Transverse colon (tissue), 4 donors: ENCODE data around the gene DYNC1H1. TPM values are rescaled to one million over a fixed set of nuclear protein-coding genes. Genes with fewer than 3 reads are reported as not detected.

Experiments
- DNase-seq: peaks from one replicate; pipeline ENCODE4 v3.0.0-alpha.2; 2019
- H3K27ac ChIP-seq, 4 donors: fragments of 200-600 bp; sonication (generic); 2 replicates each; pipeline ENCODE4 v1.5.1; 2016 to 2018; ENCODE audit warnings: inconsistent platforms in 4 of 4
- H3K27me3 ChIP-seq: fragments of 200-600 bp; sonication (generic); 2 replicates; pipeline ENCODE4 v1.5.1; 2017; ENCODE audit warnings: inconsistent platforms
- H3K36me3 ChIP-seq, 4 donors: fragments of 200-600 bp; sonication (generic); 2 replicates each; pipeline ENCODE4 v1.5.1; 2017 to 2019; ENCODE audit warnings: inconsistent platforms in 4 of 4
- H3K4me1 ChIP-seq, 4 donors: fragments of 200-600 bp; sonication (generic); 2 replicates each; pipeline ENCODE4 v1.5.1; 2017 to 2020; ENCODE audit warnings: inconsistent platforms in 4 of 4
- H3K4me3 ChIP-seq, 4 donors: fragments of 200-600 bp; sonication (generic); 1 replicate in 1 of 4; 2 replicates in 3 of 4; pipeline versions ENCODE4 v1.5.1 to v1.6.1; 2017 to 2019; ENCODE audit warnings: inconsistent platforms in 4 of 4
- H3K9me3 ChIP-seq, 2 donors: fragments of 200-600 bp; sonication (generic); 2 replicates each; pipeline ENCODE4 v1.5.1; 2017 to 2019; ENCODE audit warnings: inconsistent platforms in 2 of 2
- CTCF ChIP-seq, 5 experiments: fragments of 200-600 bp in 3 of 5; fragments of 450-650 bp in 2 of 5; sonication (generic) in 3 of 5; IDR thresholded peaks; 1 replicate in 2 of 5; 2 replicates in 3 of 5; pipeline ENCODE4 v1.5.1; 2016 to 2017; ENCODE audit warnings: antibody characterized with exemption in 5 of 5, inconsistent platforms in 3 of 5, mild to moderate bottlenecking in 2 of 5, moderate library complexity in 1 of 5
- EP300 ChIP-seq: sonication (generic); formaldehyde crosslinking; IDR thresholded peaks from one replicate; pipeline ENCODE4 v1.6.1; 2017; ENCODE audit warnings: antibody characterized with exemption, low read depth
- POLR2A ChIP-seq: fragments of 450-650 bp; IDR thresholded peaks from one replicate; pipeline ENCODE4 v1.6.1; 2016; ENCODE audit warnings: antibody characterized with exemption, mild to moderate bottlenecking, moderate library complexity
- POLR2AphosphoS5 ChIP-seq, 3 donors: sonication (generic); formaldehyde crosslinking; IDR thresholded peaks; one replicate each; pipeline ENCODE4 v1.6.1; 2016; ENCODE audit warnings: antibody characterized with exemption in 3 of 3
- WGBS, 2 donors: methylation state at CpG; one replicate each; pipeline ENCODE4 v1.1.5; 2018; ENCODE audit warnings: low coverage in 1 of 2; 5-methylcytosine and 5-hydroxymethylcytosine counted together
- in situ Hi-C, 4 donors: fragments of 200-750 bp; cut with MboI; loops; one replicate each; pipeline versions ENCODE4 v1.15.0 to v1.15.1; 2017; ENCODE audit warnings: low sequenced_read_pairs in 3 of 4, low pct_ligation_motif_present in 1 of 4, low pct_unique_long_range_greater_than_20kb in 1 of 4
- intact Hi-C: fragments of 100-400 bp; cut with DNase I; formaldehyde crosslinking; loops from one replicate; pipeline ENCODE4 v1.15.1; 2023; ENCODE audit warnings: low total_unique reads
- total RNA-seq, 4 donors: library from RNA; depleted of rRNA; stranded (reverse); fragments of >200 nt; gene quantifications; one replicate each; pipeline ENCODE4 v1.1.0, GENCODE V29; 2016

Gene DYNC1H1
- total RNA-seq, 4 donors from 2014 or later: 471 to 647 (median 482) TPM

GRCh38 chr14:102066041-102066451, 101.7 kb downstream of the DYNC1H1 start:
- intact Hi-C loops (no loop called here), in situ Hi-C loops (loop anchor here in 1 of 4 donors (25.0 kb wide), 1 partner anchor 246 kb away; the partner anchor contains the start of genes MOK and ZNF839)
- 80 to 82% methylated on average over 1 to 12 of the region's 12 CpGs for WGBS, 2 donors
- Histone ChIP-seq H3K27ac (no peak overlapping the region), H3K4me1 (peaks cover 4 to 19% (median 8%) of the 10 kb centered on the region in 4 donors), H3K27me3 (no peaks in the 10 kb centered on the region), H3K36me3 (no peaks in the 10 kb centered on the region), H3K9me3 (no peaks in the 10 kb centered on the region), H3K4me3 (no peak overlapping the region)
- no peak for DNase-seq
- TF ChIP-seq CTCF (IDR thresholded peaks at IDR 0.05): no peak
- no peak for TF ChIP-seq POLR2AphosphoS5 (IDR thresholded peaks at IDR 0.05)
- no peak for TF ChIP-seq EP300
- TF ChIP-seq POLR2A: no peak

GRCh38 chr14:102071283-102071998, 107.1 kb downstream of the DYNC1H1 start:
- no peak for DNase-seq
- in situ Hi-C loops (loop anchor here in 1 of 4 donors (25.0 kb wide), 1 partner anchor 241 kb away; the partner anchor contains the start of genes MOK and ZNF839), intact Hi-C loops (loop anchor here (5.0 kb wide), 1 partner anchor 1841 kb away; no protein-coding TSS in a partner anchor)
- Histone ChIP-seq H3K4me3 (no peak overlapping the region), H3K4me1 (no peaks in the 10 kb centered on the region), H3K36me3 (no peaks in the 10 kb centered on the region), H3K27ac (no peak overlapping the region), H3K9me3 (no peaks in the 10 kb centered on the region), H3K27me3 (no peaks in the 10 kb centered on the region)
- TF ChIP-seq EP300 (no peak), POLR2AphosphoS5 (IDR thresholded peaks at IDR 0.05) (no peak), POLR2A (no peak)
- 58 to 75% methylated on average over 6 to 10 of the region's 10 CpGs for WGBS, 2 donors

- WGBS, 2 donors: 86 to 89% methylated on average over 4 of the region's 4 CpGs
Measured at GRCh38 chr14:102074415-102074964, 110.1 kb downstream of the DYNC1H1 start.

GRCh38 chr14:102075155-102075554, 110.8 kb downstream of the DYNC1H1 start:
- 91 to 100% methylated on average over 3 to 4 of the region's 4 CpGs for WGBS, 2 donors
- in situ Hi-C loops (no loop called here), intact Hi-C loops (no loop called here)
- H3K9me3 ChIP-seq: no peaks in the 10 kb centered on the region
- H3K36me3 ChIP-seq: peaks cover 0 to 12% (median 4%) of the 10 kb centered on the region in 4 donors
- DNase-seq: no peak
- H3K27ac ChIP-seq: no peak overlapping the region
- H3K27me3 ChIP-seq: no peaks in the 10 kb centered on the region
- H3K4me3 ChIP-seq: no peak overlapping the region
- H3K4me1 ChIP-seq: no peaks in the 10 kb centered on the region
- TF ChIP-seq EP300 (no peak), CTCF (IDR thresholded peaks at IDR 0.05) (no peak), POLR2AphosphoS5 (IDR thresholded peaks at IDR 0.05) (no peak), POLR2A (no peak)

More at GRCh38 chr14:102074415-102074964, 110.1 kb downstream of the DYNC1H1 start:
- Histone ChIP-seq H3K27me3 (no peaks in the 10 kb centered on the region), H3K27ac (no peak overlapping the region), H3K36me3 (peaks cover 0 to 5% (median under 1%) of the 10 kb centered on the region in 4 donors), H3K4me1 (no peaks in the 10 kb centered on the region), H3K4me3 (no peak overlapping the region), H3K9me3 (no peaks in the 10 kb centered on the region)
- no peak for TF ChIP-seq CTCF (IDR thresholded peaks at IDR 0.05)
- no peak for TF ChIP-seq POLR2AphosphoS5 (IDR thresholded peaks at IDR 0.05)
- no peak for TF ChIP-seq POLR2A
- TF ChIP-seq EP300: no peak
- intact Hi-C loops (loop anchor here (5.0 kb wide), 1 partner anchor 1838 kb away; no protein-coding TSS in a partner anchor), in situ Hi-C loops (loop anchor here in 1 of 4 donors (25.0 kb wide), 1 partner anchor 238 kb away; the partner anchor contains the start of genes MOK and ZNF839)
- no peak for DNase-seq
